ENCODE data around the gene PI4KA. TPM values are rescaled to one million over a fixed set of nuclear protein-coding genes. Genes with fewer than 3 reads are reported as not detected.

PI4KA gene
- 100 to 1,000 TPM; 114 to 119 TPM for total RNA-seq

GRCh38 chr22:20858615-20859416 is at the start of gene PI4KA, which contains the start of gene SNAP29:
PI4KA (minus strand) TSS chr22:20858811; CDS start chr22:20858725, 86 bp downstream.
SNAP29 (plus strand) TSS chr22:20859007; CDS start chr22:20859111, 104 bp downstream.

GRCh38 chr22:20773793-20774212 is 84.8 kb downstream of the PI4KA start, which contains the start of gene SERPIND1:
SERPIND1 (plus strand) TSS chr22:20774113; CDS start chr22:20779313, 5,200 bp downstream.

Other genes starting within 250 kb of the PI4KA start
- gene SERPIND1, start 84.7 kb downstream of the PI4KA start, total RNA-seq: not detected
- 10 to 100 TPM; 30.9 to 32.2 TPM for gene SNAP29, start 196 bp upstream of the PI4KA start, total RNA-seq
- gene CRKL, start 58.6 kb upstream of the PI4KA start, total RNA-seq: 10 to 100 TPM; 73.0 to 76.3 TPM
- not detected for gene AIFM3, start 108.4 kb upstream of the PI4KA start, total RNA-seq
- gene LZTR1, start 123.5 kb upstream of the PI4KA start, total RNA-seq: 10 to 100 TPM; 67.8 to 69.7 TPM
- gene THAP7, start 143.3 kb upstream of the PI4KA start, total RNA-seq: 10 to 100 TPM; 24.5 to 26.1 TPM
- under 1 TPM; 0.48 to 0.67 TPM for gene P2RX6, start 156.4 kb upstream of the PI4KA start, total RNA-seq
- not detected for gene SLC7A4, start 173.8 kb upstream of the PI4KA start, total RNA-seq
- not detected for gene LRRC74B, start 187.1 kb upstream of the PI4KA start, total RNA-seq